H9 (cell line): Measurements from ENCODE around the gene TBC1D5. TPM values are rescaled to one million over a fixed set of nuclear protein-coding genes. Genes with fewer than 3 reads are reported as not detected.

ENCODE experiments used
- DNase-seq: peaks from one replicate; pipeline ENCODE4 v3.0.0-alpha.2; 2017
- H2AFZ ChIP-seq: one replicate; pipeline ENCODE4 v1.6.1; 2013; ENCODE audit warnings: mild to moderate bottlenecking, low read length, control low read depth, moderate library complexity
- H2AK5ac ChIP-seq: 2 replicates; pipeline ENCODE4 v1.6.1; 2013; ENCODE audit warnings: low read length, control low read depth, mixed read lengths; ENCODE audit not compliant: insufficient read length
- H2BK120ac ChIP-seq: one replicate; pipeline ENCODE4 v1.6.1; 2013; ENCODE audit warnings: low read depth, mild to moderate bottlenecking, low read length, control low read depth, inconsistent platforms; ENCODE audit not compliant: poor library complexity, severe bottlenecking
- H2BK12ac ChIP-seq: 2 replicates; pipeline ENCODE4 v1.6.1; 2013; ENCODE audit warnings: low read length, control low read depth, mixed read lengths, low read depth; ENCODE audit not compliant: insufficient read length
- H2BK15ac ChIP-seq: 2 replicates; pipeline ENCODE4 v1.6.1; 2013; ENCODE audit warnings: low read depth, low read length, control low read depth
- H2BK20ac ChIP-seq: one replicate; pipeline ENCODE4 v1.6.1; 2013; ENCODE audit warnings: low read depth, mild to moderate bottlenecking, low read length, control low read depth, inconsistent platforms; ENCODE audit not compliant: poor library complexity, severe bottlenecking
- H2BK5ac ChIP-seq: 2 replicates; pipeline ENCODE4 v1.6.1; 2013; ENCODE audit warnings: low read length, control low read depth, mixed read lengths; ENCODE audit not compliant: insufficient read length
- H3K14ac ChIP-seq: 2 replicates; pipeline ENCODE4 v1.6.1; 2013; ENCODE audit warnings: low read length, control low read depth; ENCODE audit not compliant: insufficient read depth
- H3K18ac ChIP-seq: 2 replicates; pipeline ENCODE4 v1.6.1; 2013; ENCODE audit warnings: low read depth, mild to moderate bottlenecking, mixed read lengths, low read length, control low read depth; ENCODE audit not compliant: insufficient read length
- H3K23ac ChIP-seq: 2 replicates; pipeline ENCODE4 v1.6.1; 2013; ENCODE audit warnings: low read length, control low read depth, mixed read lengths, low read depth; ENCODE audit not compliant: insufficient read length
- H3K23me2 ChIP-seq: 2 replicates; pipeline ENCODE4 v1.6.1; 2013; ENCODE audit warnings: low read depth, mild to moderate bottlenecking, mixed read lengths, low read length, control low read depth; ENCODE audit not compliant: insufficient read length, poor library complexity, severe bottlenecking
- H3K27ac ChIP-seq: 2 replicates; pipeline ENCODE4 v1.5.1; 2013; ENCODE audit warnings: low read length, control low read depth, mixed read lengths, low read depth; ENCODE audit not compliant: insufficient read length
- H3K27me3 ChIP-seq: 2 replicates; pipeline ENCODE4 v1.6.1; 2013; ENCODE audit warnings: low read length, control low read depth, inconsistent platforms; ENCODE audit not compliant: insufficient read depth
- H3K4ac ChIP-seq: 2 replicates; pipeline ENCODE4 v1.6.1; 2013; ENCODE audit warnings: low read depth, mild to moderate bottlenecking, control low read depth, inconsistent platforms, low read length, moderate library complexity
- H3K4me1 ChIP-seq: 2 replicates; pipeline ENCODE4 v1.6.1; 2013; ENCODE audit warnings: low read length, control low read depth, inconsistent platforms; ENCODE audit not compliant: insufficient read depth
- H3K4me2 ChIP-seq: 2 replicates; pipeline ENCODE4 v1.6.1; 2013; ENCODE audit warnings: low read length, control low read depth, mixed read lengths; ENCODE audit not compliant: insufficient read length, insufficient read depth
- H3K56ac ChIP-seq: 2 replicates; pipeline ENCODE4 v1.6.1; 2013; ENCODE audit warnings: low read depth, mild to moderate bottlenecking, mixed read lengths, low read length, control low read depth; ENCODE audit not compliant: insufficient read length
- H3K79me1 ChIP-seq: 2 replicates; pipeline ENCODE4 v1.6.1; 2013; ENCODE audit warnings: low read depth, mild to moderate bottlenecking, moderate library complexity, low read length, control low read depth, inconsistent platforms; ENCODE audit not compliant: insufficient read depth, poor library complexity, severe bottlenecking
- H3K79me2 ChIP-seq: 2 replicates; pipeline ENCODE4 v1.6.1; 2013; ENCODE audit warnings: low read length, control low read depth, inconsistent platforms; ENCODE audit not compliant: insufficient read depth
- H3K9ac ChIP-seq: 2 replicates; pipeline ENCODE4 v1.6.1; 2013; ENCODE audit warnings: low read length, control low read depth, mixed read lengths; ENCODE audit not compliant: insufficient read length; ENCODE audit errors: extremely low read depth
- H3K9me3 ChIP-seq: one replicate; pipeline ENCODE4 v1.6.1; 2013; ENCODE audit warnings: low read depth, low read length, inconsistent platforms; ENCODE audit not compliant: control insufficient read depth
- H3T11ph ChIP-seq: one replicate; pipeline ENCODE4 v1.6.1; 2013; ENCODE audit warnings: mild to moderate bottlenecking, low read length, control low read depth, inconsistent platforms
- H4K20me1 ChIP-seq: one replicate; pipeline ENCODE4 v1.6.1; 2013; ENCODE audit not compliant: control insufficient read depth, insufficient read length, insufficient read depth
- H4K5ac ChIP-seq: 2 replicates; pipeline ENCODE4 v1.6.1; 2013; ENCODE audit warnings: low read depth, mild to moderate bottlenecking, mixed read lengths, low read length, control low read depth; ENCODE audit not compliant: insufficient read length
- H4K8ac ChIP-seq: replicated peaks from 2 replicates; pipeline ENCODE4 v1.6.1; 2013; ENCODE audit warnings: low read length, control low read depth, mixed read lengths, low read depth; ENCODE audit not compliant: insufficient read length
- H4K91ac ChIP-seq: 2 replicates; pipeline ENCODE4 v1.6.1; 2013; ENCODE audit warnings: low read depth, mild to moderate bottlenecking, moderate library complexity, mixed read lengths, low read length, control low read depth; ENCODE audit not compliant: insufficient read length
- H3K27ac Mint-ChIP-seq, 3 experiments: 2 replicates in 2 of 3; 3 replicates in 1 of 3; pipeline ENCODE4 v1.8.0; 2020 to 2021; ENCODE audit warnings: mixed read lengths in 3 of 3, mild to moderate bottlenecking in 1 of 3, moderate library complexity in 1 of 3
- H3K27me3 Mint-ChIP-seq: 2 replicates; pipeline ENCODE4 v1.8.0; 2021; ENCODE audit warnings: low read depth, mild to moderate bottlenecking, moderate library complexity, mixed read lengths
- H3K36me3 Mint-ChIP-seq, 3 experiments: 2 replicates in 2 of 3; 3 replicates in 1 of 3; pipeline ENCODE4 v1.8.0; 2020 to 2021; ENCODE audit warnings: low read depth in 3 of 3, mixed read lengths in 3 of 3; ENCODE audit not compliant: insufficient read depth in 1 of 3
- H3K4me1 Mint-ChIP-seq, 2 experiments: 2 replicates each; pipeline ENCODE4 v1.8.0; 2020; ENCODE audit warnings: mixed read lengths in 2 of 2
- H3K4me3 Mint-ChIP-seq, 2 experiments: 2 replicates in 1 of 2; 3 replicates in 1 of 2; pipeline ENCODE4 v1.8.0; 2020 to 2021; ENCODE audit warnings: mild to moderate bottlenecking in 2 of 2, mixed read lengths in 2 of 2, moderate library complexity in 1 of 2
- H3K9me3 Mint-ChIP-seq, 2 experiments: 2 replicates in 1 of 2; 3 replicates in 1 of 2; pipeline ENCODE4 v1.8.0; 2020; ENCODE audit warnings: mild to moderate bottlenecking in 2 of 2, mixed read lengths in 2 of 2, moderate library complexity in 1 of 2
- WGBS: extraction: QIAGEN DNeasy Blood & Tissue Kit; methylation state at CpG from one replicate; pipeline ENCODE4 v1.1.7; 2013; ENCODE audit warnings: missing lambda C conversion rate, low lambda C conversion rate, mixed read lengths; ENCODE audit not compliant: insufficient read length; ENCODE audit errors: extremely low coverage; 5-methylcytosine and 5-hydroxymethylcytosine counted together
- total RNA-seq: library from RNA; stranded (reverse); gene quantifications from 2 replicates; pipeline ENCODE4 v1.2.1, GENCODE V29; 2021
- TF ChIP-seq, protein P1 (sequence below): fragments of 200-600 bp; sonication (generic); conservative IDR thresholded peaks from 3 replicates; pipeline ENCODE4 v1.8.0; 2021; ENCODE audit warnings: antibody characterized with exemption, mild to moderate bottlenecking

TBC1D5 gene
- total RNA-seq, 1 experiment from 2014 or later = 25.0 TPM

DNA sequence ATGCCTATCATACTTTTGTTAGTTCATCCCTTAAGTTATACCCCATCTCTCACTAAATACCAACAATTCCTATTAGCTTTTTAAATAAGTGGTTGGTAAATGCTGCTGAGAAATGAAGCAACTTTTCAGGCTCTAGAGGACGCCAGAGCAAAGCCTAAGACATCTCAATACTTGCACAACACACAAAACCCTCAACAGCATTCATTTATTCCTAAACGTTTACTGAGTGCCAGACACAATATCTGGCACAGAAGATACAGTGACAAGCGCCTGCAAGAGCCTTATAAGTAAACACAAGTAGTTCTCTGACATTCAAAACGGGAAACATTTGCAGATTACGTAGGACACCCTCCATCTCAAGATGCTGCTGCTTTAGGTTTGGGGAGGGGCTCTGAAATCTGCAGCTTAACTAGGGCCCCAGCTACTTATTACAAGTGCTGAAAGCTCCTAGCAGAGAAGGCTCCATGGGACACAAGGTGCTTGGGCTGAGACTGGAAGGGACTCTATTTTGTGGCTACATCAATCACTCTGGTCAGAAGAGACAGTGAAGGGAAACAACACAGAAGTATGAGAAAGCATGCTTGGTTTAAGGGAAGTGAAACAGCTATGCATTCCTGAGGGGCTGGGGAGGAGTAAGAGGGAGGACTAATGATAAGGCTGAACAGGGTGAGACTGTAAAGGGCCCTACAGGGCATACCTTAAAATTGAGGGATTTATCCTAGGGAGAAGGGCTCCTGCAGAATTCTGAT lies 546.4 kb downstream of the TBC1D5 start:
- Histone ChIP-seq H4K20me1 (no peaks in the 10 kb centered on the region), H3K9me3 (no peaks in the 10 kb centered on the region), H2BK5ac (no peak overlapping the region), H3K79me1 (no peaks in the 10 kb centered on the region), H3K27ac (no peak overlapping the region), H2BK15ac (no peak overlapping the region), H4K5ac (no peak overlapping the region), H4K8ac (no peak overlapping the region), H3K9ac (no peak overlapping the region), H3K18ac (no peak overlapping the region), H2BK20ac (no peak overlapping the region), H3K23me2 (no peaks in the 10 kb centered on the region), H3K4me1 (no peaks in the 10 kb centered on the region), H3K56ac (no peak overlapping the region), H3T11ph (no peak overlapping the region), H2BK120ac (no peak overlapping the region), H3K4me2 (no peak overlapping the region), H3K14ac (no peak overlapping the region), H2AK5ac (no peak overlapping the region), H2AFZ (no peak overlapping the region), H3K23ac (no peak overlapping the region), H2BK12ac (no peak overlapping the region), H4K91ac (no peak overlapping the region), H3K27me3 (no peaks in the 10 kb centered on the region), H3K4ac (no peak overlapping the region), H3K79me2 (no peaks in the 10 kb centered on the region)
- Mint-ChIP-seq H3K9me3 (no peaks in the 10 kb centered on the region; a peak in 1 of 5 replicates), H3K27me3 (no peaks in the 10 kb centered on the region), H3K27ac (peak overlapping the region; percentile 7 to 28 (median 20); a peak in 4 of 7 replicates), H3K4me3 (no peak overlapping the region), H3K36me3 (peaks cover 0 to 8% (median 4%) of the 10 kb centered on the region in 3 experiments; a peak in 4 of 7 replicates), H3K4me1 (peaks cover 24% of the 10 kb centered on the region in 2 experiments)
- DNase-seq = no peak
- no CpG with 5 or more reads among the region's 5 CpGs for WGBS
- TF ChIP-seq, protein P1, sequence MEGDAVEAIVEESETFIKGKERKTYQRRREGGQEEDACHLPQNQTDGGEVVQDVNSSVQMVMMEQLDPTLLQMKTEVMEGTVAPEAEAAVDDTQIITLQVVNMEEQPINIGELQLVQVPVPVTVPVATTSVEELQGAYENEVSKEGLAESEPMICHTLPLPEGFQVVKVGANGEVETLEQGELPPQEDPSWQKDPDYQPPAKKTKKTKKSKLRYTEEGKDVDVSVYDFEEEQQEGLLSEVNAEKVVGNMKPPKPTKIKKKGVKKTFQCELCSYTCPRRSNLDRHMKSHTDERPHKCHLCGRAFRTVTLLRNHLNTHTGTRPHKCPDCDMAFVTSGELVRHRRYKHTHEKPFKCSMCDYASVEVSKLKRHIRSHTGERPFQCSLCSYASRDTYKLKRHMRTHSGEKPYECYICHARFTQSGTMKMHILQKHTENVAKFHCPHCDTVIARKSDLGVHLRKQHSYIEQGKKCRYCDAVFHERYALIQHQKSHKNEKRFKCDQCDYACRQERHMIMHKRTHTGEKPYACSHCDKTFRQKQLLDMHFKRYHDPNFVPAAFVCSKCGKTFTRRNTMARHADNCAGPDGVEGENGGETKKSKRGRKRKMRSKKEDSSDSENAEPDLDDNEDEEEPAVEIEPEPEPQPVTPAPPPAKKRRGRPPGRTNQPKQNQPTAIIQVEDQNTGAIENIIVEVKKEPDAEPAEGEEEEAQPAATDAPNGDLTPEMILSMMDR = peak; percentile 48; the same call in 2 of the 3 replicates
